T-helper 22 cell (primary cell): ENCODE data around the gene HOXD1.

ENCODE experiments used
- DNase-seq: peaks from one replicate; pipeline ENCODE4 v3.0.0-alpha.2; 2020; ENCODE audit warnings: low read depth

The HOXD1 gene

DNA sequence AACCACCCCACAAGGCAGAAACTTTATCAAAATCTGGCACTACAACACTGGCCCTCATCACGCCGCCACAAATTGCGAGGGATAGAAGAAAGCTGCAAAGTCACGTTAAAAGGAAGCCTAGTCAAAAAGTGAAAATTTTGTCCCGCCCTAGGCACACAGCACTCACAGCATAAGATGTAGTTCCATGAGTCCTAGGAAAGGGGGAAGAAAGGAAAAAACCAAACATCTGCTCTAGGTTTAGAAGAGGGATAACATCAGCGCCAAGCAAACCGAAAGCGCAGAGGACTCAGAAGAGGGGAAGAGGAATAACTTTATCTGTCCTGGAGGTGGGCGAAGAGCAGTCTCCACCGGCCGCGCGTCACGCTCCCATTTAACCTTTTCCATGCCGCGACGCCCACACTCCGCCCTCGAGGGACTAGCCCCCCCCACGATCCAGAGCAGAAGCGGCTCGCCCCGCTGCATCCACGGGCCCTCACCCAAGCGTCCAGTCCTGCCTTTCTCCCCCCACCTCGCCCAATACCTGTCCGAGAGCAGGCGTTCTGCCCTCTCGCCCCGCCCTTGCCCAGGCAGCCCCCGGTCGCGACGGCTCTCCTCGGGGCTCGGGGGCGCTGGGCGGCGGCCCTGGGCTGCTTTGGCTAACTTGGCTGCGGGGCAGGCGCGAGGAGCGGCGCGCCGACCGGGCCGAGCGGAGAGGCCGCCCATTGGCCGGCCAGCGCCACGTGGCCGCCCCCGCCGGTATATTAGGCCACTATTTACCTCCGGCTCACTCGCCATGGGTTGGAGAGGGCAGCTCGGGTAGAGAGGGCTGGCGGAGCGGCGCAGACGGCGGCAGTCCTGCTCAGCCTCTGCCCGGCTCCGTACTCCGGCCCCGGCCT, at the start of gene HOXD1:
HOXD1 (plus strand) TSS at position 770 of the 875 bp plus-strand sequence. CDS start 134 bp downstream, outside the sequence.
- DNase-seq: no peak

DNA sequence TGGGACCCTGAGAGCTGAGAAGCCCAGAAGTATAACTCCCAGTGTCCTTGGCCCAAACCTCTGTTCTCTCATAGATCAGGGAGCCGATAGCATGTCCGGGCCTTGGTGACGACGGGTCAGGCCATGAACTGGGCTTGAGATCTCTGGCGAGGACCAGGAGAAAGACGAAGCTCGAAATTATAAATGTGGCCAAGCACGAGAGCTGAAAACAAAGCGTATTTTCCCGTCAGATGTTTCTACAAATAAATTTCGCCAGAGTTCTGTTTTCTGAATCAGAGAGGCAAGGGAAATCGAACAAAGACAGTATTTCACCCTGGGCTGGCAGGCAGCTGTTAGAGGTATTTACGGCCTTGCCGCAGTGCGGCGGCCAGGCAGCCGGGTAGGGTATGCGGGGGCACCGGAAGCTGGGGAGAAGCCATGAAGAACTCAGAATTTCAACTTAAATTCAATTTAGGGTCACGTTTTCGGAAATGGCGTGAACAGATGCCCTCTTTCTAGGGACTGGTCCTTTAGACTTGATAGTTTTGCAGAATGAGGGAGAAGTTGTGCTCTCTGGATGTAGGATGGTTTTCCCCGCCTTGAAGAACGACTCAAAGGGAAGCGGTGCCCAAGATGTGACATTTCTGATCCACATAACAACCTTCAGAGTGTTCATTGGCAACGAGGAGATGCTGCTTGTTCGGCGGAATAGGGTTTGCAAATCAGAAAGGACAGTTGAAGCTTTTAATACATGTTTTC, 49.4 kb upstream of the HOXD1 start:
- DNase-seq: no peak

DNA sequence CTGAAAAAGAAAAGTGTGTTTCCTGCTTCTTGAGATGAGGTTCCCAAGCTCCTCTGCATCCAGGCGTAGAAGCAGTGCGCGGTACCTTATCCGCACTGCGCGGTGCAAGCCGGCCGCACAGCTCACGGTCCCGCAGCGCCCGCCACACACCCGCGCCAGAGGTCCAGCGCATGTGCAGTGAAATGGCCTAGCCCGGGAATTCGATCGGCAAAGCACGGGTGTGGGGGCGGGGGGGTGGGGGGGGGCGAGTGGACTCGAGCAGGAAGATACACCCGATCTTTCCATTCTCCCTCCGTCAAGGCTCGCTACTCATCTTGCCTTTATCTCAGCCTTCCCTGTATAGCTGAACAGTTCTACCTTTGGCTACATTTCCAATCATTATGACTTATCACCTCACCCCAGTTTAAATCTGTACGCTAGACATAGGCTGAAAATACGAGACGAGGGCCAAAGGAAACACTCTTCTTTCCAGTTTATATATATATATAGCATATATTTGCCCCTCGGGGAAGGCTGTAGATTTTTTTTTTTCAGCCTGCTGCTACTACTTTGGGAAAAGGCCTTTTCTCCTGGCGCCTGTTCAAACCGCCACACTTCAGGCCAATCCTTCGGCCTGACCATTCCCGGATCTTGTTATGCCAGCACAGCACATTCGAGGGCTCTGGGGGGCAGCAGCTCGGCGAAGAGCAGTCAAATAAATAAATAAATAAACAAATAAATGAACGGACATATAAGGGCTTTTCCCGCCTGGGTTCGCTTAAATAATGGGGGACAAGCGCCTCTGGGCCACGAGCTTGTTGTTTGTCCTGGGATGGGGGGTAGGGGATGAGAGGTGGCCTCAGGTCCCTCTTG, 48.6 kb upstream of the HOXD1 start:
- DNase-seq: no peak

DNA sequence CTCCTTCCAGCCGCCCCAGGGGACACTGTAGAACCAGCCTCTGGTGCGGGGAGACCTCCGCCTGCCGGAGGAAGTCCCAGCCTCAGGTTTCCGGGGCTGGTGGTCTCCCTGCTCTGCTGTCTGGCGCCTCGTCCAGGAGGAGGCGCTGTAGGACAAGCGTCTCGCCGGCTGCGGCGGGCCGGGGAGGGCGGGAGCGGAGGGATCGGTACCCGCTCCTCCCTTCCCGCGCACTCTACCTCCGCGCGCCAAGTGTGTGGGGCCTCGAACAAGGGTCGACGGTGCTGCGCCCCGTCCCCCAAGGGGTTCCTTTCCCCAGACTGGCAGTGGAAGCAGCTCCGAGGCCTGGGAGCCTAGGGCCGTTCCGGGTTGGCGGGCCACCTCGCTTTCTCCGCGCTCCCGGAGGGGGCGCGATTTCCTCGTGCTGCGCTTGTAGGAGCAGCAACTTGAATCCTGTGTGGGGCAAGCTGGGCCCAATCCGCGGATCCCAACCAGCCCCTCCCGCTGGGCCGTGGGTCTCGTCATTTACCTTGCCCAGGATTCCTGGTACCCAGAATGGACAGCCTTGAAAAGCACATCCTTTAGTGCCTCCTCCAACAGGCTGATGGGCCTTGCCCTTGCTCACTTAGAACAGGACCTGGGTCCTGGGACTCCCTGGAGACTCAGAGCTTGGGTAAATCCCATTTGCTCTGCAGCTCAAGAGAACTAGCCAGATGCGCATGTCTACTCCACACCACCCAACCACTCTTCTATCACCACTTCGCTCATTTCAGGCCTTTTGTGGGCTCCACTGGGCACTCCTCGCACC, 47.8 kb upstream of the HOXD1 start:
- peak; percentile 11 for DNase-seq

DNA sequence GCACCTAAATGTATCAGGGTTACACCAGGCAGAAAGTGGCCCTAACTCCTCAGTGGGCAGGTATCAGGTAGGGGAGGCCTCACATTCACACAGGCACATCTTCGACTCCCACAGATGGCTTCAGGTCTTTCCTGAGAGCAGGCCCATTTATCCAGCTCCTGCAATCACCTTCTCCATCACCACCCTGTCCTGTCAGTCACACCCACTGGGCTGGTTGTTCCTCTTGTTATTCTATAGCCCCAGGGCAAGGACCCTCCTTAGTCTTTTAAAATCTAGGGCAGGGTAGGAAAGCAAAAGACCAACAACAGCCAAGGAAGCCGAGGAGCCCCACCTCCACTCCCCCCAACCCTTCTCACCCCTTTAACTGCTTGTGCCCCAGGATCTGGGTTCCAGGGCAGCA, 46.2 kb upstream of the HOXD1 start:
- DNase-seq: no peak

DNA sequence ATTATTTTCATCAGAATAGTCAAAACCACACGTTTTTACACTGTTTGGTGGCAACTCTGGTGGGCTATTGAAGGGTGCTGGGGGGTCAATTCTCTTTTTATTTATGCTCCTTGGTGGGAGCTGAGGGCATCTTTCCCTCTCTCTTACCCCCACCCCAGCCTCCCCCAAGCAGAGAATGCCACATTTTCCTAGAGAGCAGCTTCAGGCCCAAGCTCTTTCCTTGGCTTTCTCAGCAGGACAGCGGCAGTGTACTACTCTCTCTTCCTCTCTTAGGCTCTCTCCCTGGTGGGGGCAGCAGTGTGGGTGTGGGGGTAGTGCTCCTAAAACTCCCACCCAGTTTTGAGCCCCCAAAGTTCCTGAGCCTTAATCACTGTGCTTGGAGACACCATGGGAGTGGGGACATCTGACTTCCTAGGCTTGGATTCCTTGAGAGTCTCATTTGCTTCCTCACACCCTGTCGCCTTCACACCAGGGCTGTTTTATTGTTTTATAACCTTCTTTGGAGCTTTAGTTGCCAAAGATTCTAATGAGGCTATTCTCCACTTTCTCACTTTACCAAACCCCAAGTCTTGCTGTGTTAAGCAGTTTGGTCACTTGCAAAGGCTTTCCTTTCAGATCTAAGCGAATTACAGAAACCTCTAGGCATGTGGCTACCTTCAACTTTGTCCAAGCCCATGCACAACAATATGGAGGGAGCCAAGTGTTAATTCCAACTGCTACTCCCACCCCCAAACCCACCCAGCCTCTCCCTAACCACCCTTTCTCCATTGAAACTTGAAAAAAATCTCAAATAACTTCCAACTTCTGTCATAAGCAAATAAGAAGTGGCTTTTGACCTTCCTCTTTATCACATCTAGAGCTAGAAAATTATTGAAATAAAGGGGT, 43.1 kb upstream of the HOXD1 start:
- no peak for DNase-seq

DNA sequence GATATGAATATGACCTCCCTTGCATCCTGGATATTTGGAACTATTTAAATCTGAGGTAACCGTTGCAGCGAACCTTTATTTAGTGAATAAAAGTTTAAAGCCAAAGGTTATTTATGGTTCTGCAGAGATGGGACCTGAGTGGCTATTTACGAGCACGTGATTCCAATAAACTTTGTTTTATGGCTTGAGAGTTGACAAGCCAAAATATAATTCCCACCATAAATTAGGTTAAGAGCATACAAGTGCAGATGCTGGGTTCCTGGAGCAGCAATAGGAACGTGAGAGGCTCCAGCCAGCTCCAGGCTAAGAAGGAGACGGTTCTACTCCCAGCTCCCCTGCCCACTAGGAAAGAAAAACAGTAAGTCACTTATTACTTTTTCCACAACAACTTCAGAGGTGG, 42.4 kb upstream of the HOXD1 start:
- DNase-seq: no peak

DNA sequence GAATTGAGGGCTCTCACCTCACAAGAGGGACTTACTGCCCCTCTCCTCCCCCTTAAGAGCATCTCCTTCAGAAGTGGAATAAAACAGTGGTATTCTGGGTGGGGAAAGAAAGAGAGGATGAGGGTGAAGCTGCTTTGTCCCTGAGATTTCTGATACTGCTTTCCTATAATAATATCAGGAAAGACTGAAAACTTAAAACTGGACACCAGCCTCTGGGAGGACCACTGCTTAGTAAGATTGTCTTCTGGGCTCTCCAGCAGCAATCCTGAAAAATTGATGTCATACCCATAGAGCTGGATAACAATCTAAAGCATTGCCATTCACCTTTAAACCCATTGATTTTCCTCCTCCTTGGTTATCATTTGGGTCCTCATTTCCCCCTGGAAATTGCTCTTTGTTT, 41.8 kb upstream of the HOXD1 start:
- DNase-seq: no peak

DNA sequence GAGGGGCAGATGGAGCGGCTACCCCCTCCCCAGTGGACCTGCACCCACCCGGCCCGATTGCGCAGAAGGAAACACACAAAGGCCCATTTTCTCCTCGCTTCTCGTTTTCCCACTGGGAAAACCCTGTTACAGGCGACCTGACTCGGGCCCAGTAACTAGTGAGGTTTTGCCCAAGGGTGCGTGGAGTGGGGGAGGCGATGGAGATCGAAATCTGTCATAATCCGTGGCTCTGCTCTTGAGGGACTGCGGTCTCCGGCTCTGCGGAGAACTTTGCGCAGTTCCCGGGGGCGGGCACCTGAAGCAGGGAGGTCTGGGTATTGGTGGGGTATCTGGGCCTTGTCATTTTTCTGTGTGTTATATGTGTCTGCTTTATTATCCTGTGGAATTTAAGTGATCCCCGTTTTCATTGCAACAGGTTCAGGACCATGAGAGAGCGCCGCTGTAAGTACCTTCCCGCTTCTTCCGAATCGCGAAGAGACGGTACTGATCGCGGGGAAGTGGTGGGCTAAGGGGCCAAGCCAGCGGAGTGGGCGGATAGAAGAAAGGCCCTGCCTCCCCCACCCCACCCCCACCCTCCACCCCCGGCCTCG, 41.2 kb upstream of the HOXD1 start:
- no peak for DNase-seq

DNA sequence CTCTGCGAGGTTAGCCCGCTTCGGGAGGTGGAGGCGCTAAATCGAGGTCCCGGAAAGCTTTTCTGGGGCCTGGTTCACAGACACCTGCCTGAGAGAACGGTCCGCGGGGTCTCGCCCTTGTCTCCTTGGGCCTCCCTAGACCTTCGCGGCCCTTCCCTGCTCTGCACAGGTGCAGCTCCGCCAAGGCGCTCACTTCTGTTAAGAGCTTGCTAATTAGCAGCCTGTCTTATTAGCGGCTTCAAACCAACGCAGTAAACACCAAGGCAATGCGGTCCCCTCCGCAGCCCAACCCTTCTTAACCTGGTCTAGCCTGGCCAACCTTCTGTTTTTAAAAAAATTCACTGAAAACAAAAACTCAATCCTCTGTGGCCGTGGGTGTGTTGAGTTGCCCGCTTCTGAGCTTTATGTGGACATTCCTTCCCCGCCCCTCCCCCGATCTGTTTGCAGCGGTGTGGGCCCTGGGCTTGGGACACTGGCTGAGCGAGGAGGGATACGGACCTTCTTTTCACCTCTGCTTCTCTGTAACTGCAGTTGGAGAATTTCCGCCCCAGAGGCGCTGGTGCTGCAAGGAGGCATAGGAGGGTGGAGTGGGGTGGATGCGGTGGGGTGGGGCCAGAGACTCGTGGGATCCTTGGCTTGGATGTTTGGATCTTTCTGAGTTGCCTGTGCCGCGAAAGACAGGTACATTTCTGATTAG, 40.5 kb upstream of the HOXD1 start:
- no peak for DNase-seq

DNA sequence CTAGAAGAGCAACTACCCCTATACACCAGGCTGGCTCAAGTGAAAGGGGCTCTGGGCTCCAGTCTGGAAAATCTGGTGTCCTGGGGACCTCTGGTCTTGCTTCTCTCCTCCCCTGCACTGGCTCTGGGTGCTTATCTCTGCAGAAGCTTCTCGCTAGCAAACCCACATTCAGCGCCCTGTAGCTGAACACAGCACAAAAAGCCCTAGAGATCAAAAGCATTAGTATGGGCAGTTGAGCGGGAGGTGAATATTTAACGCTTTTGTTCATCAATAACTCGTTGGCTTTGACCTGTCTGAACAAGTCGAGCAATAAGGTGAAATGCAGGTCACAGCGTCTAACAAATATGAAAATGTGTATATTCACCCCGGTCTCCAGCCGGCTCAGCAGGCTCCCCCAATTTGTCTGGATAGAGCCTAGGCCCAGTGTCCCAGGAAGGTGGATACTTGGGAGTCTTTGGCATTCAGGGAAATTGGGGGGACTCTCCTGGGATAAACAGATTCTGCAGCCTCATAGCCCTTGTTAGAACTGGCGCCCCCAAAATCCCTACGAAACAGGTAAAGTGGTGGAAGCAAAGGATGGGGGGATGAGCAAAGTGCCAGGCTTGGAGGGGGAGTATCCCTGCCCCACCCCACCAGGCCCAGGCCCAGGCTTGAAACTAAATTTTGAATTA, 39.6 kb upstream of the HOXD1 start:
- no peak for DNase-seq

DNA sequence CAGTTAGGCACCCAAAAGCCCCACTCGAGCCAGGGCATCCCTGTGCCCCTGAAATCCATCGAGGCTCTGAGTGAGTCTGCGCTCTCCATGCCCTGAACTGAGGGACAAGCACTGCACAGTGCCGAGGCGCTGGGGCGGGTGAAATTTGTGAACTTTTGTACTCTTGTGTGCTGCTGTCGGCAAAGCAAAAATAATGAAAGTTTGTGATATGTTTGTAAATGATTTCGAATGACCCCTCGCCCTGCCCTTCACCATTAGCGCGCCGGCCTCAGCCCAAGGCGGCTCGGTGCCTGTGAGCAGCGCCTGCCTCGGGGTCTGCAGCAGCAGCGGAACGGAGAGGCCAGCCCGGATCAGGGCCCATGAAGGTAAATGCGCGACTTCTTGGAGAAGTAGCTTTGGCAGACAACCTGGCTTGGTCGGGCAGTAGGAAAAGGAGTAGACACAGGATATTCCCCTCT, 39.0 kb upstream of the HOXD1 start:
- no peak for DNase-seq

DNA sequence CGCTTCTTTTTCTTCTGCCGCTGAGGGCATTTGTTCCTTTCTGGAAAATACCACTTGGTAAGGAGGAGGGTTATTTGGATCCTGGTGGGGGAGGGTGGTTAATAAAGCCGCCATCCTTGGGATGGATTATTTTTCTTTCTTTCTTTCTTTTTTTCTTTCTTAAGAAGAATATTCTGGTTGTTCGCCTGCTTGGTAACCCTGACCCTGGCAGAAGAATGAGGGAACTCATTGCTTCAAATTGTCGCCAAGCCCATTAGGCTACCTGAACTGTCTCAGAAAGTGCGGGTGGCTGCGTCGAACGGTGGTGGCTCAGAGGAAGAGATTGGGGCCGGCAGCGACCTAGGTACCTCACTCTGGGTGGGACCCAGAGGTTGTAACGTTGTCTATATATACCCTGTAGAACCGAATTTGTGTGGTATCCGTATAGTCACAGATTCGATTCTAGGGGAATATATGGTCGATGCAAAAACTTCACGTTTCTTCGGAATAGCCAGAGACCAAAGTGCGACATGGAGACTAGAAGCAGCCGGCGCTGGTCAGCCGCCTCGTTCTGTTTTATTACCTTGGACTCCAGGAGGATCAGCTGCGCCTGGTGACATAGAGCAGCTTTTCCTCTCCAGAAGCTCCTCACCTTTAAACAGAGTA, 38.4 kb upstream of the HOXD1 start:
- no peak for DNase-seq

DNA sequence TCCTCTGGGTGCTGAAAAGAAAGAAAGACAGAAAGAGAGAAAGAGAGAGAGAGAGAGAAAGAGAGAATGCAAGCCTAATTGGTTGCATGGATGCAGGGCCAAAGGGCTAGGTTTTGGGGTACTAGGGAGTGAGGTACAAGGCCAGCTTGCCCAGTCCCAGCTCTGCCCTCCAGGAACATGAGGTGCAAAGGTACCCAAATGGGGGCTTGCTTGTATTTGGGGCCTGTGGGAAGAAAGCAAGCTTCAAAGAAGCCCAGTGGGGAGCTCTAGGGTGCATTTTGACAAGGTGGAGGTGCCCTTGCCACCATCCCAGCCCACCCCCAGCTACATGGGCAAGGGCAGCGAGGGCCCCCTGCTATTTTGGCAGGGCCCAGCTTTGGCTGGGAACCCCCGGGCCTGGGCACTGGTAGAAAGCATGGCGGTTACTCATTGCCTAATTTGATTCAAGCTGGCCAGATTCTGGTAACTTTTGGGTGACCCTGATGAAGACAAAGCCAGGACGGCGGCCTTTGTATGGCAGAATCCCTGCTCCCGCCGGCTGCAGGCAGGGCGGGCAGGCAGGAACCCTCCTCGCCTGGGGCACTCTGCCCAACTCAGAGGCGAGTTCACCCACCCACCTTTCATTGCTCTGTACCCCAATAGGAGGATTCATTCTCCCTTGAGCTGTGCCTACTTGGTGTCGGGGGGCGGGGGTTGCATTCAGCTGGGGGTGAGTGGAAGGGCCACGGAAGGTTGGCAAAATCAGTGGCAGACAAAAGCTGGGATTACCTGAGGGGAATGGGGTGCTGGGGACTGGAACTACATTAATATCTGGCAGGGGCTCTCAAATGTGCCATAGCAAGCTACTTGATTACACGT, 37.7 kb upstream of the HOXD1 start:
- no peak for DNase-seq

DNA sequence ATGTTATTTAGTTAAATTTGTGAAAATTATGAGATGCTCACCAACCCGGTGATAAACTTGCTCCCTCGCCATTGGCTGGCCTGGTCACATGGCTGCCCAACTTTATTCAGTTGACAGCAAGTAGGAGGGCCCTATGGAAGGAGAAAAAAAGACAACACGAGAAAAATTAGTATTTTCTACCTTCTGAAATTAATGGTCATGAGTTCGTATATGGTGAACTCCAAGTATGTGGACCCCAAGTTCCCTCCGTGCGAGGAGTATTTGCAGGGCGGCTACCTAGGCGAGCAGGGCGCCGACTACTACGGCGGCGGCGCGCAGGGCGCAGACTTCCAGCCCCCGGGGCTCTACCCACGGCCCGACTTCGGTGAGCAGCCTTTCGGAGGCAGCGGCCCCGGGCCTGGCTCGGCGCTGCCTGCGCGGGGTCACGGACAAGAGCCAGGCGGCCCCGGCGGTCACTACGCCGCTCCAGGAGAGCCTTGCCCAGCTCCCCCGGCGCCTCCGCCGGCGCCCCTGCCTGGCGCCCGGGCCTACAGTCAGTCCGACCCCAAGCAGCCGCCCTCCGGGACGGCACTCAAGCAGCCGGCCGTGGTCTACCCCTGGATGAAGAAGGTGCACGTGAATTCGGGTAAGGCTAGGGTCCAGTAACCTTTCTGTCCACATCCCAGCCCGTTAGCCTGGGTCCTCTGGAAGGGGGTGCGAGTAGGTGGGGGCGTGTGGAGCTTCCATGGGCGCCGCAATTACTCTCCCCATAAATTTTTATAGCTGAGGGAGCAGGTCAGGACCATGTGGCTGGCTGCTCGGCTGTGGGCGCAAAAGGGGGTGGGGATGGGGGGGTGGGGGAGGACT, 36.8 kb upstream of the HOXD1 start, which contains the start of gene HOXD4:
HOXD4 (plus strand) TSS at position 109 of the 846 bp plus-strand sequence; CDS start at position 193, 84 bp downstream.
- DNase-seq: no peak
